GM21526 (cell line): Measurements from ENCODE around the gene TNS4.

Source experiments
- ATAC-seq: cut with Tn5 transposase; IDR thresholded peaks from one replicate; pipeline ENCODE4 v1.9.1; 2021; ENCODE audit warnings: moderate library complexity; ENCODE audit not compliant: unreplicated experiment, low FRiP score

The TNS4 gene

DNA sequence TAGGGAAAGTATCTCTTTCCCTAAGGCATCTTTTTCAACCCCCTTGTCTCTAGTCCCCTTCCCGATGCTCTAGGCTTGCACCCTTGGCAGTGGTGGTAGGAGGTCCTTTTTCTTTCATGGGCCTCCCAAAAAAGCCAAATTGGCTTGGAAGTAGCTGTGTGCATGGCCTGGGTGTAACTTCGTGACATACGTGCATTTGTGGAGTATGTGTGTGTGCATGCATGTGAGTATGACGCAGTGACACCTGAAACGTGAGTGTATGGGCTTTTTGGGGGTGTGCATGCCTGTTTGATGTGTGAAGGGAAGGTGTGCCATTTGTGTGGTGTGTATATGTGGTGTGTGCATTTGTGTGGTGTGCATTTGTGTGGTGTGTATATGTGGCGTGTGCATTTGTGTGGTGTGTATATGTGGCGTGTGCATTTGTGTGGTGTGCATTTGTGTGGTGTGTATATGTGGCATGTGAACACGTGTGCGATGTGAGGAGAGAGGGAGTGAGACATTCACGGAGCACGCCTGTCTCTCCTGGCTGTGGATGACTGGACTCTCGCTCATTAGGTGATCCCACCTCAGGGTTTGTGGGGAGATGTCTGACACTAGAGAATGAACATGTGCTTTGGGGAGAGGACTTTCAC is 42.5 kb downstream of the TNS4 start:
- ATAC-seq, result no peak

DNA sequence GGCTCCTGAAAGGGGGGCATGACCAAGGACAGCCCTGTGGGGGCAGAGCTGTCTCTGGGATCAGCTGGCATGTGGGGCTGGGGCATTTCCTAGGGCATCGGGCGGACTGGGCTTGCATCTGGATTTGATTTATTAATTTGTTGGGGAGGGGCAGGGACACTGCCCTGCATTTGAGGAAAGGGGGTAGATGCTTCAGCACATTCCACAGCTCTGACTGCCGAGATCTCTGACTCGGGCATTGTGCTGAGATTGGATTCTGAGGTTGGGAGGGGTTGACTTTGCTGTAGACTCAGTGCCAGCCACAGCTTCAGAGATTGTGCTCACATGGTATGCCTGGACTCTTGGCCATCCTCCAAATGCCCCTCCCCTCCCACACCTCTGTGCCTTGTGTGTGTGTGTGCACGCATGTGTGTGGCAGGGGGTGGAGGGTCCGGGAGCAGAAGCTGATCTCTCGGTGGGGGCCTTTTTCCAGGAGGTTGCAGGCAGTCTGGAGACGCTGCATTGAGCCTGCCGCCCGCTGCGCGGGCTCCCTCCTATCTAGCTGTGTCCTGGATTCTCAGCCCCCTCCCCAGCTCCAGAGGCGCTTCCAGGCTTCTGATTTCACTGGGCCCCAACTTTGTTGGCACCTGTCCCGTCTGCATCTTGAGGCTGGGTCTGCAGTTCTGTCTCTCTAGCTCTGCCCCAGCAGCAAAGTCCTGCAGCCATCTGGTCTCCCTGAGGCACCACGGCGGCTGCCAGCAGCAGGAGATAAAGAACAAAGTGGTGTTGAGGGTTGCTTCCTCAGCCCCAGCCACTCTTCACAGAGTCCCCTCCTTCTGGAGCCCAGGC is 43.2 kb downstream of the TNS4 start:
- no peak for ATAC-seq

DNA sequence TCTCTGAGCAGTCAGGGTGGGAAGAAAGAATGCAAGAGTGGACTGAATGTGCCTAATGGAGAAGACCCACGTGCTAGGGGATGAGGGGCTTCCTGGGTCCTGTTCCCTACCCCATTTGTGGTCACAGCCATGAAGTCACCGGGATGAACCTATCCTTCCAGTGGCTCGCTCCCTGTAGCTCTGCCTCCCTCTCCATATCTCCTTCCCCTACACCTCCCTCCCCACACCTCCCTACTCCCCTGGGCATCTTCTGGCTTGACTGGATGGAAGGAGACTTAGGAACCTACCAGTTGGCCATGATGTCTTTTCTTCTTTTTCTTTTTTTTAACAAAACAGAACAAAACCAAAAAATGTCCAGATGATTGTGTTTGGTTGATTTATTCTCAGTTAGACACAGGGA is 44.1 kb downstream of the TNS4 start:
- ATAC-seq, result no peak

GRCh38 chr17:40456396-40456951 is 44.9 kb downstream of the TNS4 start:
- no peak for ATAC-seq

- no peak for ATAC-seq
Observed at GRCh38 chr17:40454613-40454995, 46.8 kb downstream of the TNS4 start.

GRCh38 chr17:40453881-40454612 is 47.4 kb downstream of the TNS4 start:
- no peak for ATAC-seq

DNA sequence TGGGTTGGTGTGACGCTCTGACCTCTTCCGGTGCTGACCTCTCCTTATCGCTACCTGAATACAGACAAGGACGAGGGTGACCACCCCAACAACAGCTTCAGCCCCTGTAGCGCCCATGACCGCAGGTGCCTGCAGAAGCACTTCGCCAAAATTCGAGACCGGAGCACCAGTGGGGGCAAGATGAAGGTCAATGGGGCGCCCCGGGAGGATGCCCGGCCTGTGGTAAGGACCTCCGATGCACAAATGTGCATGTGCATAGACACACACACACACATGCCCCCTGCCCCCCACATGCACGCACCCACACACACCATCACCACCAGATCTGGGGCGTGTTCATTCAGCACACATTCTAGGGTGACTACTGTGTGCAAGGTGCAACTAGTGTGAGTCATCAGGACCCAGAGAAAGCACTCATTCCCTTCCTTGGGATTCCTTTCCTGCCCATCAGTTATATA is 48.5 kb downstream of the TNS4 start:
- ATAC-seq, result no peak

- no peak for ATAC-seq
Observed at GRCh38 chr17:40452216-40452787, 49.1 kb downstream of the TNS4 start.

DNA sequence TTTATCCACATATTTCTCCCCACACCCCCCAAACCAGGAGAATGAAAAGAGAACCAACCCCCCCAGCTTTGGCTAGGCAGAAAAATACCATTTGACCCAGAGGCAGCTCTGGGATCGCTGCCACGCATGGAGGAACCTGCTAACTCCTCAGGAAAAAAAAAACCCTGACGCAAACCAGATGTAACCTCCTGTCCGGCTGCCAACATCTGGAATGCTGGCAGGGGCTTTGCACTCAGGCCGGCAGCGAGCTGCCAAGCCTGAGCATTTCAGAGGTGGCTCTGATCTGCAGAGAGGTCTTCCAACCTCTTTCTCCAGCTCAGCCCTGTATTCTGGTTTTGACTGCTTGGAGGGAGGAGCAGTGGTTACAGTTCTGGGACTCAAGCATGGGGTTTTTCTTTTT is 50.0 kb downstream of the TNS4 start:
- ATAC-seq, result no peak

GRCh38 chr17:40450175-40450574 is 51.2 kb downstream of the TNS4 start:
- ATAC-seq, result no peak

DNA sequence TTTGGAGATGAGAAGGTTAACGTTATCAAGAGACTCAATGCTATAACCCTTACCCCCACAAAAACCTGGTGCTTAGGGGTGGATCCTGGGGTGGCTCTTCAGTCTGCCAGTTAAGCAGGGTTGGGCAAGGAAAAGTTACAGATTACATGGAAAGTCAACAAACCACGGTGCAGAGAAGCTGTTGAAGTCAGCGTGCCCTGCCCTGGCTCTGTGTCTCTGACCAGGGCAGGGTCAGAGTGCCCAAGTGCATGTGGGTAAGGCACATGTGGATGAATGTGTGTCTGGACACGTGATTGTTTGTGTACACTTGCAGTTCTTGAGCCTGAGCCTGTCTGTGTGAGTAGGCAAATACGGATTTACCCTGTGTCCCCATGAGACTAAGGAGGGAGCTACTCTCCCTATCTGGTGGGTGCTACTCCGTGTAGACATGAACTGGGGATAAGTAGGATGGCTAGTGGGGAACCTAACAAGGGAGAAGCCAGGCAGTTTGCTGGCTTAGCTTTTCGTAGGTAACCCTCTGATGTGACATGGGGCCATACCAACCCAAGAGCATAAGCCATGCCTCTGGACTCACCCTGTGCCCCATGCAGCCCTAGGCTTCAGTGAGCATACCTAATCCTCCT is 52.7 kb downstream of the TNS4 start:
- ATAC-seq, result no peak

DNA sequence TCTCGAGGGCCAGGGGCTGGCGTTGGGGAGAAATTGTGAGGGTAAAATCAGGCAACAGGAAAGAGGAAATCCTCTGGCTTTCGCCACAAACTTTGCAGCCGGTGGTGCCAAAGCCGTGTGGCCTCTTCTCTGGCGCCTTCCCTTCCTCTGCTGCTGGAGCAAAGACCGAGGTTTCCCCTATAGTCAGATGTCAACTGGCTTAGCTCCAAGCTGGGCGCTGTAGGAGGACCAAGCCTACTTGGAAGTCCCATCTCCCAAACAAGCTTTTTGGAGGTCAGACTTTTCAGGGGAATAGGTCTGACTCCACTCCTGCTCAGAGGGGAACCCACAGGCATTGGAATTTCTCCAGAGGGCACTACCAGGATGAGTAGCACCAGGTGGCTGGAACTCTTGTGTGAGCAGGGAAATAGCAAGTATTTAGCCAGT is 53.2 kb downstream of the TNS4 start:
- no peak for ATAC-seq

- no peak for ATAC-seq
Observed at GRCh38 chr17:40447806-40448205, 53.6 kb downstream of the TNS4 start.

DNA sequence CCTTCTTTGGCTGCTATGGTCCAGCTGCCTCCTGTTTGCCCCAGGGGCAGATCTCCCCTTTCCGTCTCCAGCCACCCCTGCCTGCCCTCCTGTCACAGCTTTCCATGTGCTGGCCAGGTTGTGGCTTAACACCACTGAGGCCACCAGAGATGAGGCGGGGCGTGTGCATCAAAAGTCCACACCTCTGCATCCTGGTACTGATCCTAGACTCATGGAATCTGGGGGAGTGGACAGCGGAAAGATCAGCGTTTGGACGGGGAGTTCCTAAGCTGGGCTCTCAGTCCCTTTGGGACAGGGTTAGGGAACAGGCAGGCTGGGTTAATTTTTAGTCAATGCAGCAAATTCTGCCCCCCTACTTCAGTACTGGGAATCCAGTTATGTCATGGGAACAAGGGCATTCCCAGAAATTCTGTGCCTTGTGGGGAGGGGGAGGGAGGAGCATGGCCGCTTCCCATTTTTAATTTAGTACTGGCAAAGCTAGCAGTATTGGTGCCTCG is 54.2 kb downstream of the TNS4 start:
- no peak for ATAC-seq

DNA sequence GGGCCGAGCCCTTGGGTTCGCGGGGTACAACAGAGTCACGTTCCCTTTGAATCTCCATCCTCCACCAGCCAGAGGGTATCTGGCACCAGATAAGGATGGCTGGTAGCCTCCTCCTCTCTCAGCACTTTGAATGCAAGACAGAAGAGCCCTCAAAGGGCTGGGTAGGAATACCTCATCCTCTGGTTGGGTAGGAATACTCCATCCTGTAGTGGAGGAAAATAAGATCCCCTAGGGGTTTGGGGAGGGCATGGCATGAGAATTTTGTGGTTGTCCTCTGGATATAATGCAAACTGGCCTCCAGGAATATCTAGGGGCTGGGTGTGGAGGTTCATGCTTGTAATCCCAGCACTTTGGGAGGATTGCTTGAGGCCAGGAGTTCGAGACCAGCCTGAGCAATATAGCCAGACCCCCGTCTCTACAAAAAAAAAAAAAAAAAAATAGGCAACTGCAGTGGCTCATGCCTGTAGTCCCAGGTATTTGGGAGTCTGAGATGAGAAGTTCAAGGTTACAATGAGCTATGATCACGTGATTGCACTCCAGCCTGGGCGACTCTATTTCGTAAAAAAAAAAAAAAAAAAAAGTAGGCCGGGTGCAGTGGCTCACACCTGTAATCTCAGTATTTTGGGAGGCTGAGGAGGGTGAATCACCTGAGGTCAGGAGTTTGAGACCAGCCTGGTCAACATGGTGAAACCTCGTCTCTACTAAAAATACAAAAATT is 55.5 kb downstream of the TNS4 start:
- no peak for ATAC-seq

DNA sequence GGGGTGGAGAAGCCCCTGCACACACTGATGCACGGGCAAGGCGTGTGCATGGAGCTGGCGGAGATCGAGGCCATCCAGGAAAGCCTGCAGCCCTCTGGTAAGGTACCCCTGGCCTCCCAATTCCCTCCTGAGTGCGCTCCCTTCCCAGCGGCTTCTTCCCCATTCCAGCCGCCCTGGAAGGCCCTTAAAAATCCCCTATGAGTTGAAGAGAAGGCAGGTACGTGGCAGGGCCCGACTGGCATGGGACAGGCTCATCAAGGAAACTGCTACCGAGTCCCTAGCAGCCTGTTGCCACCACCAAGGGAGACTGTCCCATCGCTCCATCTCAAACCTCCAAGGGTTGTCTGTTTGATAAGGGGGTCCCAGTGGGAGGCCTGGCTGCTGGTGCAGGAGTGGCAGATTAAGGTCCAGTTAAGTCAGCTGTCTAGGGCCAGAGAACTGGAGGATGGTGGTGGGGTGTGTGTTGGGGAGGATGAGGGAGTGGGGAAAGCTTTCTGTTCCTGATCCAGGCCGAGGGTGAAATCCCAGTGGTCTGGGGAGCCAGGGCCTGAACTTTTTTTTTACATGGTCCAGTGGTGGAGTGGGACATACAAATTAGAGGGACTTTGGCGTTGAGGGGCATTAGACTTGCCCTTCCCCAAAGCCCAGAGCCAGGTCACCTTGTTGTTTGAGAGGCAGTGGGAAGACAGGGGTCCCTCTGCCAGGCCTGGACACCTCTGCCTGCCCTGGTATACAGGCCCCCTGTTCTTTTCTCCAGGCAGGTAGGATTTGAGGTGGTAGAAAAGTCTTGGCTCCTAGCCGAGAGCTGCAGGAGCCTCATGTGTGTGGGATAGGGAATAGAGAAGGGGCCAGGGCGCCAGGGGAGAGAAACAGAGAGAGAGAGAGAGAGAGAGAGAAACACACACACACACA is 57.2 kb downstream of the TNS4 start:
- no peak for ATAC-seq

GRCh38 chr17:40443196-40443987 is 58.0 kb downstream of the TNS4 start, which contains the start of gene IGFBP4:
IGFBP4 (plus strand) TSS chr17:40443450; CDS start chr17:40443736, 286 bp downstream.
- ATAC-seq, result no peak
